Uterus (tissue), 2 donors: ENCODE data around the gene CLEC3B.

Experiments used
- POLR2A ChIP-seq, 2 donors: fragments of 450-650 bp; IDR thresholded peaks; one replicate each; pipeline ENCODE4 v1.6.1; 2016; ENCODE audit warnings: antibody characterized with exemption in 2 of 2, mild to moderate bottlenecking in 1 of 2, moderate library complexity in 1 of 2
- TF ChIP-seq, protein P1 (sequence below), 4 experiments: fragments of 200-600 bp in 2 of 4; fragments of 450-650 bp in 2 of 4; sonication (generic) in 2 of 4; IDR thresholded peaks; one replicate each; pipeline ENCODE4 v1.5.1; 2016 to 2019; ENCODE audit warnings: antibody characterized with exemption in 4 of 4, mild to moderate bottlenecking in 2 of 4, moderate library complexity in 1 of 4

DNA sequence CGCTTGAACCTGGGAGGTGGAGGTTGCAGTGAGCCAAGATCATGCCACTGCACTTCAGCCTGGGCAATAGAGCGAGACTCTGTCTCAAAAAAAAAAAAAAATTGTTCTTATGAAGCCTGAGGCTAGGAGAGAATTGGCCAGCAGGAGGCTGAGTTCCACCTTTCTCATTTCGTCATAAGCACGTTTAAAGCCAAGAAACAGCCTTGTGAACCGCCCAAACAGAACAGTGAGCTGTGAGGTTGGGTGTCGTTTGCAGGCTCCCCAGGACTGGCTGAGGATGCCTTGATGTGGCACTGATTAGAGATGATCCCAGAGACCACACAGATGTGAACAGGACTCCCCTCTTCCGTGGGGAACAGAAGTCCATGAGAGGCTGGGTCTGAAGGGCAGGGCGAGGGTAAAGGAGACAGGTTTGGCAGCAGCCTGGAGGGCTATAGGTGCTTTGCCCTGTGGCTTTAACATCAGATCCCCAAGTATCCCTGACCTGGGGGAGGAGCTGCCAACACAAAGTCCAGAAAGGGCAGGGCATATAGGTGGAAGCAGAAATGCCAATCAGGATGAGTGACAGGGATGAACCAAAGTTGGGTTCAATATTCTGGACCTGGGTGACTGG, 52.9 kb downstream of the CLEC3B start:
- no peak for TF ChIP-seq POLR2A (IDR thresholded peaks at IDR 0.05)
- TF ChIP-seq, protein P1, sequence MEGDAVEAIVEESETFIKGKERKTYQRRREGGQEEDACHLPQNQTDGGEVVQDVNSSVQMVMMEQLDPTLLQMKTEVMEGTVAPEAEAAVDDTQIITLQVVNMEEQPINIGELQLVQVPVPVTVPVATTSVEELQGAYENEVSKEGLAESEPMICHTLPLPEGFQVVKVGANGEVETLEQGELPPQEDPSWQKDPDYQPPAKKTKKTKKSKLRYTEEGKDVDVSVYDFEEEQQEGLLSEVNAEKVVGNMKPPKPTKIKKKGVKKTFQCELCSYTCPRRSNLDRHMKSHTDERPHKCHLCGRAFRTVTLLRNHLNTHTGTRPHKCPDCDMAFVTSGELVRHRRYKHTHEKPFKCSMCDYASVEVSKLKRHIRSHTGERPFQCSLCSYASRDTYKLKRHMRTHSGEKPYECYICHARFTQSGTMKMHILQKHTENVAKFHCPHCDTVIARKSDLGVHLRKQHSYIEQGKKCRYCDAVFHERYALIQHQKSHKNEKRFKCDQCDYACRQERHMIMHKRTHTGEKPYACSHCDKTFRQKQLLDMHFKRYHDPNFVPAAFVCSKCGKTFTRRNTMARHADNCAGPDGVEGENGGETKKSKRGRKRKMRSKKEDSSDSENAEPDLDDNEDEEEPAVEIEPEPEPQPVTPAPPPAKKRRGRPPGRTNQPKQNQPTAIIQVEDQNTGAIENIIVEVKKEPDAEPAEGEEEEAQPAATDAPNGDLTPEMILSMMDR (IDR thresholded peaks at IDR 0.05) = peak in 2 of 4 experiments; percentile 10 to 30
